SK-N-SH (cell line): ENCODE results near the gene CA5B.

ENCODE experiments used
- CHD2 ChIP-seq: fragments of 150-350 bp; IDR thresholded peaks from 2 replicates; pipeline ENCODE4 v1.6.1; 2018; ENCODE audit warnings: low read length; ENCODE audit not compliant: partially characterized antibody
- EP300 ChIP-seq, 2 experiments: IDR thresholded peaks; 2 replicates each; pipeline versions ENCODE4 v1.4.0 to v1.6.1; 2012; ENCODE audit warnings: borderline replicate concordance in 1 of 2, low read depth in 1 of 2, low read length in 1 of 2
- EZH2phosphoT487 ChIP-seq: fragments of 200-600 bp; sonication (generic); IDR thresholded peaks from 2 replicates; pipeline ENCODE4 v1.6.1; 2017; ENCODE audit warnings: low read depth, mixed run types, mild to moderate bottlenecking, antibody characterized with exemption, moderate library complexity, borderline replicate concordance
- FOXJ3 ChIP-seq: sonication (generic); formaldehyde crosslinking; IDR thresholded peaks from 2 replicates; pipeline ENCODE4 v1.5.1; 2020; ENCODE audit warnings: mild to moderate bottlenecking, missing genetic modification reagents
- NFIC ChIP-seq: IDR thresholded peaks from 2 replicates; pipeline ENCODE4 v1.4.0; 2012; ENCODE audit warnings: borderline replicate concordance
- PBX3 ChIP-seq: IDR thresholded peaks from 2 replicates; pipeline ENCODE4; 2012
- POLR2AphosphoS5 ChIP-seq: IDR thresholded peaks from 2 replicates; pipeline ENCODE4 v1.6.1; 2012; ENCODE audit warnings: low read depth, low read length
- RAD21 ChIP-seq: IDR thresholded peaks from 2 replicates; pipeline ENCODE4 v1.6.1; 2012; ENCODE audit warnings: mild to moderate bottlenecking, low read length
- TAF1 ChIP-seq: IDR thresholded peaks from 2 replicates; pipeline ENCODE4 v1.6.1; 2012; ENCODE audit warnings: low read depth, mild to moderate bottlenecking, low read length, moderate library complexity, borderline replicate concordance
- TCF12 ChIP-seq: IDR thresholded peaks from 2 replicates; pipeline ENCODE4 v1.4.0; 2012
- USF1 ChIP-seq: IDR thresholded peaks from 2 replicates; pipeline ENCODE4 v1.4.0; 2012; ENCODE audit warnings: low read depth, borderline replicate concordance
- YY1 ChIP-seq: IDR thresholded peaks from 2 replicates; pipeline ENCODE4 v1.4.0; 2012; ENCODE audit warnings: low read depth, mild to moderate bottlenecking
- ZBTB33 ChIP-seq: IDR thresholded peaks from 2 replicates; pipeline ENCODE4 v1.4.0; 2012; ENCODE audit warnings: low read depth, borderline replicate concordance
- TF ChIP-seq, protein P1 (sequence below): fragments of 200-600 bp; sonication (generic); IDR thresholded peaks from 2 replicates; pipeline ENCODE4 v1.6.1; 2017; ENCODE audit warnings: antibody characterized with exemption, mild to moderate bottlenecking, moderate library complexity

DNA sequence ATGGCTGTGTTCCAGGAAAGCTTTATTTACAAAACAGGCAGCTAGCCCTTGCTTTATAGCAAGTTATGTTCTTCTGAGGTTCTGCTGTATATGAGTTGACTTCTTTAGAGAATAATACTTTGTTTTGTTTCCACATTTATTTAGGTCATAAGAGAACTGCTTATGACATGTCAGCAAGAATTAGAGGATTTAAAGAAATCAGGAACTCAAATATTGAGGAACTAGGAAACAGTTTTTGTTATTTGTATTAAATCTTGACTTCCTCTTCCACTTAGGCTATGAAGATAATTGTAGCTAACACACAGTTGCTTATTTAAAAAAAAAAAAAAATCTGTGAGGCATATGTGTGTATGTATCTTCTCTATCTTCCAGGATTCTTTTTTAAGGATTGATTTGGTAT is 66.5 kb downstream of the CA5B start:
- TF ChIP-seq, protein P1, sequence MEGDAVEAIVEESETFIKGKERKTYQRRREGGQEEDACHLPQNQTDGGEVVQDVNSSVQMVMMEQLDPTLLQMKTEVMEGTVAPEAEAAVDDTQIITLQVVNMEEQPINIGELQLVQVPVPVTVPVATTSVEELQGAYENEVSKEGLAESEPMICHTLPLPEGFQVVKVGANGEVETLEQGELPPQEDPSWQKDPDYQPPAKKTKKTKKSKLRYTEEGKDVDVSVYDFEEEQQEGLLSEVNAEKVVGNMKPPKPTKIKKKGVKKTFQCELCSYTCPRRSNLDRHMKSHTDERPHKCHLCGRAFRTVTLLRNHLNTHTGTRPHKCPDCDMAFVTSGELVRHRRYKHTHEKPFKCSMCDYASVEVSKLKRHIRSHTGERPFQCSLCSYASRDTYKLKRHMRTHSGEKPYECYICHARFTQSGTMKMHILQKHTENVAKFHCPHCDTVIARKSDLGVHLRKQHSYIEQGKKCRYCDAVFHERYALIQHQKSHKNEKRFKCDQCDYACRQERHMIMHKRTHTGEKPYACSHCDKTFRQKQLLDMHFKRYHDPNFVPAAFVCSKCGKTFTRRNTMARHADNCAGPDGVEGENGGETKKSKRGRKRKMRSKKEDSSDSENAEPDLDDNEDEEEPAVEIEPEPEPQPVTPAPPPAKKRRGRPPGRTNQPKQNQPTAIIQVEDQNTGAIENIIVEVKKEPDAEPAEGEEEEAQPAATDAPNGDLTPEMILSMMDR = no peak
- TF ChIP-seq EZH2phosphoT487 = no peak
- no peak for TF ChIP-seq CHD2
- no peak for TF ChIP-seq RAD21
- no peak for TF ChIP-seq TAF1
- no peak for TF ChIP-seq TCF12
- TF ChIP-seq POLR2AphosphoS5 = no peak
- no peak for TF ChIP-seq NFIC
- TF ChIP-seq PBX3 = no peak
- no peak for TF ChIP-seq FOXJ3 (CRISPR knock-in tag)
- TF ChIP-seq ZBTB33 = no peak
- no peak for TF ChIP-seq USF1
- no peak for TF ChIP-seq YY1
- TF ChIP-seq EP300 (IDR thresholded peaks at IDR 0.05; ENCODE audit: borderline replicate concordance in 1 of 2, low read depth in 1 of 2, low read length in 1 of 2) = no peak
